ENCODE data around the gene PLEKHG4B. TPM values are rescaled to one million over a fixed set of nuclear protein-coding genes. Genes with fewer than 3 reads are reported as not detected.

The PLEKHG4B gene
- total and polyA plus RNA-seq, 4 donors, result 0.05 to 0.21 TPM; not detected in 2

DNA sequence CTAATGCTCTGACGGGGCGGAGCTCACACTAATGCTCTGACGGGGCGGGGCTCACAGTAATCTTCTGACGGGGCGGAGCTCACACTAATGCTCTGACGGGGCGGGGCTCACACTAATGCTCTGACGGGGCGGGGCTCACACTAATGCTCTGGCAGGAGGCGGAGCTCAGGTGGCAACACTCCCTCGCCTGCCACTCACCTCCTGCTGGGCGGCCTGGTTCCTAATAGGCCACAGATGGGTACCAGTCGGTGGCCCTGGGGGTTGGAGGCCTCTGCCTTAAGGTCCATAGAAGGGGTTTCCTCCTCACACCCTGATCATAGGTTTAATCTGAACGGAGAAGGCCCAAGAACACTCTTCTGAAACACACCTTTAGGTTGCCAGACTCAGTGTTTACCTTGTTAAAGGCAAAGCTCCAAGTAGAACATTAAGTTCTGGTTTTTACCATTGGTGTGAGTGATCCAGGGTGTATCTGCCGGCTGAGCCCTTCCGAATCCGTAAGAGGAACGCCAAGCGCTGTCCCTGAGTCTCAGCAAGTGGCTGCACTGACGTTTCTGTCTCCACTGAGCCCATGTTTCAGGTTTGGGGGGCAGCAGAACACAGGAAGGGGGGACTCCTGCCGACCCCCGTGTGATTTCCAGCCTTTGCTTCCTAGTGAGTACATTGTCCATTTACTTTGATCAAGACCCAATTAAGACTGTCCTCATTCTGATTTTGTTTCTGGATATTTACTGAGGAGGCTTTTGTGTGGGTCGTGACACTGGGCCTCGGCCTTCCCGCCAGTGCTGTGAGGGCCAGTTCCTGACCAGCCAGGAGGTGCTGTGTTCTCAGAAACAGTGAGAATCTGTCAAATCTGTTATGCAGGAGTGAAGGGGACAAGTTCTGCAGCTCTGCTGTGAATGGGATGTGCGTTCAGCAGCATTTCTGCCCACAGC, 74.7 kb downstream of the PLEKHG4B start:
- Histone ChIP-seq H3K4me1 (ENCODE audit: control insufficient read depth in 1 of 2, insufficient read depth in 2 of 2, low read length in 2 of 2) (no peaks in the 10 kb centered on the region), H3K36me3 (ENCODE audit: control insufficient read depth in 1 of 2, insufficient read depth in 2 of 2, low read length in 1 of 2) (no peaks in the 10 kb centered on the region), H3K4me3 (ENCODE audit: low read length in 2 of 2) (no peak overlapping the region), H3K9me3 (ENCODE audit: control insufficient read depth, low read length) (no peaks in the 10 kb centered on the region), H3K27ac (ENCODE audit: low read depth in 1 of 2, low read length in 2 of 2) (no peak overlapping the region), H3K27me3 (ENCODE audit: control insufficient read depth in 1 of 2, insufficient read depth in 2 of 2, low read length in 1 of 2) (no peaks in the 10 kb centered on the region)
- 89 to 96% methylated on average over 27 of the region's 27 CpGs for WGBS, 2 donors
- DNase-seq (peak; percentile 21 to 64), ATAC-seq (ENCODE audit: low FRiP score) (no peak)
- intact Hi-C loops (cut with DNase I), result no loop called here

DNA sequence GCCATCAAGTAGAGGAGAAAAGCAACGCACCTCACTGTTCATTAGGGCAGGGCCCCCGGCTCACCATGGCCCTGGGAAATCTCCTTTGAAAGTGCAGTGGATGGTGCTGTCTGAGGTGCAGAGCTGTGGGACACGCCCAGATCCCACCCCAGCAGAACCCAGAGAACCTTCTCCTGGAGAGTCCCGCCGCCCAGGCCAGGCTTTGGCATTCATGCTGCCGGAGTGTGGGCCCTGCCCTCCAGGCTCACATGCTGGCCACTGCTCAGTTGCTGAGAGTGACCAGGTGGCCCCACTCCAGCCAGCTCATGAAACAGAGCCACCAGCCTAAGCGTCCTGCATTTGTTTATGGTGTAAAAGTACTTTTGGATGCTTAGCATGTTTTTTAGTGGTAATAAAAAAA, 75.5 kb downstream of the PLEKHG4B start:
- DNase-seq (peak in 1 of 2 donors; percentile 64), ATAC-seq (ENCODE audit: low FRiP score) (no peak)
- Histone ChIP-seq H3K4me1 (ENCODE audit: control insufficient read depth in 1 of 2, insufficient read depth in 2 of 2, low read length in 2 of 2) (no peaks in the 10 kb centered on the region), H3K27ac (ENCODE audit: low read depth in 1 of 2, low read length in 2 of 2) (no peak overlapping the region), H3K36me3 (ENCODE audit: control insufficient read depth in 1 of 2, insufficient read depth in 2 of 2, low read length in 1 of 2) (no peaks in the 10 kb centered on the region), H3K9me3 (ENCODE audit: control insufficient read depth, low read length) (no peaks in the 10 kb centered on the region), H3K4me3 (ENCODE audit: low read length in 2 of 2) (no peak overlapping the region), H3K27me3 (ENCODE audit: control insufficient read depth in 1 of 2, insufficient read depth in 2 of 2, low read length in 1 of 2) (no peaks in the 10 kb centered on the region)
- intact Hi-C loops (cut with DNase I), result no loop called here
- 92 to 94% methylated on average over 7 of the region's 7 CpGs for WGBS, 2 donors

DNA sequence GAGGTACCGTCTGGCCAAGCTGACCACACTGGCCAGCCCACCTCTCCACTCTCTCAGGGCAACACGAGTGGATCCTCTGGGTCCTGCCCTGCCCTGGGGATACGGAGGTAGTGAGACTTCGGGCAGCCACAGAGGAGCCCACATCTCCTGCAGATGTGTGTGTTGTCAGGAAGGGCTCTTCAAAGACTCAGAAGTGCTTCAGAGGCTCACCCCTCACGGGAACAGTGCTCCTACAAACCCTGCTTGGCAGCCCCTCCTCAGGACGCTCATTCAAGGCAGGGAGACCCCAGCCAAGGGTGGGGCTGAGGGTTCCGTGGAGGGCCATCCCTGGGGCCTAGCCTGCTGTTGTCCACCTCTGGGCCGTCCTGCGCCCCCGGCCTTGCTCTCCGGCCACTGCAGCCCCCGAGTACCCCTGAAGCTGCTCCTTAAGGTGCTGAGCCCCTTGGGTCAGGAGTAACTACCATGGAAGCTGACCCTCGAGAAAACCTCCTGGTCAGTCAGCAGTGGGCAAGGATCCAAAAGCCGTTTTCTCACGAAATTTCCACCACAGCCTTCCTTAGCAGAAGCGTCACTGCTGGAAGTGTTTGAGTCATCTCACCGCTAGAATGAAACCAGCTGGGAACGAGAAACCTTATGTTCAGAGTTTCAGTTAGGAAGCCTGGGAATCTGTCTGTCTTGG, 76.2 kb downstream of the PLEKHG4B start:
- Histone ChIP-seq H3K36me3 (ENCODE audit: control insufficient read depth in 1 of 2, insufficient read depth in 2 of 2, low read length in 1 of 2) (no peaks in the 10 kb centered on the region), H3K9me3 (ENCODE audit: control insufficient read depth, low read length) (no peaks in the 10 kb centered on the region), H3K4me1 (ENCODE audit: control insufficient read depth in 1 of 2, insufficient read depth in 2 of 2, low read length in 2 of 2) (no peaks in the 10 kb centered on the region), H3K27ac (ENCODE audit: low read depth in 1 of 2, low read length in 2 of 2) (no peak overlapping the region), H3K4me3 (ENCODE audit: low read length in 2 of 2) (no peak overlapping the region), H3K27me3 (ENCODE audit: control insufficient read depth in 1 of 2, insufficient read depth in 2 of 2, low read length in 1 of 2) (no peaks in the 10 kb centered on the region)
- DNase-seq (peak in 1 of 2 donors; percentile 57), ATAC-seq (ENCODE audit: low FRiP score) (no peak)
- 80 to 82% methylated on average over 18 of the region's 18 CpGs for WGBS, 2 donors
- intact Hi-C loops (cut with DNase I), result no loop called here

GRCh38 chr5:169071-169727, 77.2 kb downstream of the PLEKHG4B start:
- Histone ChIP-seq H3K4me1 (ENCODE audit: control insufficient read depth in 1 of 2, insufficient read depth in 2 of 2, low read length in 2 of 2) (no peaks in the 10 kb centered on the region), H3K36me3 (ENCODE audit: control insufficient read depth in 1 of 2, insufficient read depth in 2 of 2, low read length in 1 of 2) (no peaks in the 10 kb centered on the region), H3K9me3 (ENCODE audit: control insufficient read depth, low read length) (no peaks in the 10 kb centered on the region), H3K27me3 (ENCODE audit: control insufficient read depth in 1 of 2, insufficient read depth in 2 of 2, low read length in 1 of 2) (no peaks in the 10 kb centered on the region), H3K4me3 (ENCODE audit: low read length in 2 of 2) (no peak overlapping the region), H3K27ac (ENCODE audit: low read depth in 1 of 2, low read length in 2 of 2) (no peak overlapping the region)
- DNase-seq (peak; percentile 66 to 90), ATAC-seq (ENCODE audit: low FRiP score) (peak; percentile 63)
- 55 to 60% methylated on average over 32 of the region's 32 CpGs for WGBS, 2 donors
- intact Hi-C loops (cut with DNase I), result no loop called here

DNA sequence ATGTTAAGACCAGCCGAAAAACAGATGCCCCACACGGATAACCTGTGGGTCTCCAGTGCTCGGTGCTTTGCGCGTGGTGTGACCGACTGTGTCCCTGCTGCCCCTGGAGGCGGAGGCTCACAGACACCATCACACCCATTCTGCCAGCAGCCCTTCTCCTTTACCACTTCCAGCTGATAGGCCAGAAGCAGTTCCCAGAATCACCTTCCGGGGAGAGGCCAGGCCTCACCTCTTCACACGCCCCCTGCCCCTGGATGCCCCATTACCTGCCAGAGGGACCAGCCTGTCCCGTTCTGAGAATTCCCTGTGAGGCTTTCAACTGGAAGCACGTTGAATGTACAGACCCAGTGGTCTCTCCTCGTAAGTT, 77.7 kb downstream of the PLEKHG4B start:
- 87 to 88% methylated on average over 12 of the region's 12 CpGs for WGBS, 2 donors

GRCh38 chr5:170971-171800, 79.2 kb downstream of the PLEKHG4B start:
- Histone ChIP-seq H3K27ac (ENCODE audit: low read depth in 1 of 2, low read length in 2 of 2) (no peak overlapping the region), H3K27me3 (ENCODE audit: control insufficient read depth in 1 of 2, insufficient read depth in 2 of 2, low read length in 1 of 2) (no peaks in the 10 kb centered on the region), H3K4me1 (ENCODE audit: control insufficient read depth in 1 of 2, insufficient read depth in 2 of 2, low read length in 2 of 2) (no peaks in the 10 kb centered on the region), H3K36me3 (ENCODE audit: control insufficient read depth in 1 of 2, insufficient read depth in 2 of 2, low read length in 1 of 2) (no peaks in the 10 kb centered on the region), H3K9me3 (ENCODE audit: control insufficient read depth, low read length) (no peaks in the 10 kb centered on the region), H3K4me3 (ENCODE audit: low read length in 2 of 2) (no peak overlapping the region)
- ATAC-seq (ENCODE audit: low FRiP score), result no peak
- DNase-seq, result peak in 1 of 2 donors; percentile 65
- intact Hi-C loops (cut with DNase I), result no loop called here
- WGBS, 2 donors, result 90% methylated on average over 37 of the region's 37 CpGs

More for the DNA sequence above, 77.7 kb downstream of the PLEKHG4B start:
- no peak overlapping the region for H3K4me3 ChIP-seq (ENCODE audit: low read length in 2 of 2)
- no peak for ATAC-seq (ENCODE audit: low FRiP score)
- H3K36me3 ChIP-seq (ENCODE audit: control insufficient read depth in 1 of 2, insufficient read depth in 2 of 2, low read length in 1 of 2), result no peaks in the 10 kb centered on the region
- intact Hi-C loops (cut with DNase I), result no loop called here
- no peaks in the 10 kb centered on the region for H3K9me3 ChIP-seq (ENCODE audit: control insufficient read depth, low read length)
- no peaks in the 10 kb centered on the region for H3K27me3 ChIP-seq (ENCODE audit: control insufficient read depth in 1 of 2, insufficient read depth in 2 of 2, low read length in 1 of 2)
- DNase-seq, result no peak
- no peak overlapping the region for H3K27ac ChIP-seq (ENCODE audit: low read depth in 1 of 2, low read length in 2 of 2)
- H3K4me1 ChIP-seq (ENCODE audit: control insufficient read depth in 1 of 2, insufficient read depth in 2 of 2, low read length in 2 of 2), result no peaks in the 10 kb centered on the region

DNA sequence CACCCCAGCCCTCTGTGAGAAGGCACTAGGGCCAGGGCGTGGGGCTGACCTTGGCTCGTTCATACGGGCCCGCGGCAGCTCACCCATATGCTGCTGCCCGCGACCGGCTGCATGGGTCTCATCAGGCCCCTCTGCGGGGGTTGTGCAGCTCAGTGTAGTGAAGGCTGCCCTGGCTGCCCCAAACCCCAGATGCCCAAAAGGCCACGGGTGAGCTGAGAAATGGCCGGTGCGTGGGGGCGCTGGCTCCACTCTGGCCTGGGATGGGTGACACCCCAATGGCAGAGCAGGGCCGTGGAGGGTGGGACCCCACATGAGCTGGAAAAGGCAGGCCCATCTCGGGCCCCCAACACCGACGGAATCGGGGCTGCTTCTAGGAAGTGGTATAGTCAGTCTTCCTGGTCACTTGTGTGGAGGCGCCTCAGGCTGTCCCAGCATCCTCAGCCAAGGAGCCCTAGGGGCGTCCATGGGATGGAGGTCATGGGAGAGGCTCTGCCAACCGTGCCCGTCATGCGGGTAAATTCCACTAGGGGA, 79.9 kb downstream of the PLEKHG4B start:
- H3K9me3 ChIP-seq (ENCODE audit: control insufficient read depth, low read length), result no peaks in the 10 kb centered on the region
- no peaks in the 10 kb centered on the region for H3K4me1 ChIP-seq (ENCODE audit: control insufficient read depth in 1 of 2, insufficient read depth in 2 of 2, low read length in 2 of 2)
- ATAC-seq (ENCODE audit: low FRiP score), result no peak
- 89 to 94% methylated on average over 23 of the region's 23 CpGs for WGBS, 2 donors
- H3K36me3 ChIP-seq (ENCODE audit: control insufficient read depth in 1 of 2, insufficient read depth in 2 of 2, low read length in 1 of 2), result no peaks in the 10 kb centered on the region
- no peak overlapping the region for H3K4me3 ChIP-seq (ENCODE audit: low read length in 2 of 2)
- intact Hi-C loops (cut with DNase I), result no loop called here
- peak in 1 of 2 donors; percentile 63 for DNase-seq
- H3K27ac ChIP-seq (ENCODE audit: low read depth in 1 of 2, low read length in 2 of 2), result no peak overlapping the region
- H3K27me3 ChIP-seq (ENCODE audit: control insufficient read depth in 1 of 2, insufficient read depth in 2 of 2, low read length in 1 of 2), result no peaks in the 10 kb centered on the region

GRCh38 chr5:172421-172820, 80.5 kb downstream of the PLEKHG4B start:
- no peak for DNase-seq
- Histone ChIP-seq H3K9me3 (ENCODE audit: control insufficient read depth, low read length) (no peaks in the 10 kb centered on the region), H3K4me3 (ENCODE audit: low read length in 2 of 2) (no peak overlapping the region), H3K27me3 (ENCODE audit: control insufficient read depth in 1 of 2, insufficient read depth in 2 of 2, low read length in 1 of 2) (no peaks in the 10 kb centered on the region), H3K36me3 (ENCODE audit: control insufficient read depth in 1 of 2, insufficient read depth in 2 of 2, low read length in 1 of 2) (no peaks in the 10 kb centered on the region), H3K27ac (ENCODE audit: low read depth in 1 of 2, low read length in 2 of 2) (no peak overlapping the region), H3K4me1 (ENCODE audit: control insufficient read depth in 1 of 2, insufficient read depth in 2 of 2, low read length in 2 of 2) (no peaks in the 10 kb centered on the region)
- 78 to 81% methylated on average over 13 of the region's 13 CpGs for WGBS, 2 donors
- ATAC-seq (ENCODE audit: low FRiP score), result no peak
- intact Hi-C loops (cut with DNase I), result no loop called here

Data from aorta (tissue), 5 donors.